GM12874 (cell line): ENCODE results near the gene ASTL.

Experiments
- CTCF ChIP-seq: IDR thresholded peaks from 2 replicates; pipeline ENCODE4 v1.5.1; 2011; ENCODE audit warnings: low read depth, mild to moderate bottlenecking, control low read depth, low read length, moderate library complexity; ENCODE audit not compliant: insufficient read depth

ASTL gene

GRCh38 chr2:96088340-96089335 lies 49.7 kb downstream of the ASTL start:
- TF ChIP-seq CTCF, result no peak

GRCh38 chr2:96087130-96087529 lies 51.2 kb downstream of the ASTL start:
- TF ChIP-seq CTCF, result no peak

- TF ChIP-seq CTCF, result no peak
Observed at GRCh38 chr2:96085541-96086355, 52.6 kb downstream of the ASTL start.

- TF ChIP-seq CTCF, result no peak
Observed at GRCh38 chr2:96083989-96084857, 54.1 kb downstream of the ASTL start.

- TF ChIP-seq CTCF, result no peak
Observed at GRCh38 chr2:96083064-96083939, 55.0 kb downstream of the ASTL start.

GRCh38 chr2:96082211-96083063 lies 55.9 kb downstream of the ASTL start:
- no peak for TF ChIP-seq CTCF
